GM06990 (cell line): ENCODE results near the gene MAGEA2.
"Not testable (repeated sequence)": the region's sequence is repeated elsewhere in the genome, so short reads cannot be mapped to it uniquely, and the experiment has no call there.

Source experiments
- DNase-seq: peaks from one replicate; pipeline ENCODE4 v3.0.0-alpha.2; 2011; ENCODE audit not compliant: insufficient read length; ENCODE audit errors: extremely low read depth
- H3K27me3 ChIP-seq: replicated peaks from 2 replicates; pipeline ENCODE4 v1.6.0; 2011; ENCODE audit warnings: low read length; ENCODE audit not compliant: control insufficient read depth, insufficient read depth
- H3K36me3 ChIP-seq: 2 replicates; pipeline ENCODE4 v1.5.1; 2011; ENCODE audit warnings: low read length; ENCODE audit not compliant: control insufficient read depth, insufficient read depth
- H3K4me3 ChIP-seq: replicated peaks from 2 replicates; pipeline ENCODE4 v1.5.1; 2011; ENCODE audit warnings: low read depth, mild to moderate bottlenecking, control low read depth, low read length
- CTCF ChIP-seq: IDR thresholded peaks from 2 replicates; pipeline ENCODE4 v1.5.1; 2011; ENCODE audit warnings: low read length, control low read depth, mild to moderate bottlenecking, inconsistent platforms; ENCODE audit not compliant: insufficient read depth, poor library complexity, severe bottlenecking

Gene MAGEA2

DNA sequence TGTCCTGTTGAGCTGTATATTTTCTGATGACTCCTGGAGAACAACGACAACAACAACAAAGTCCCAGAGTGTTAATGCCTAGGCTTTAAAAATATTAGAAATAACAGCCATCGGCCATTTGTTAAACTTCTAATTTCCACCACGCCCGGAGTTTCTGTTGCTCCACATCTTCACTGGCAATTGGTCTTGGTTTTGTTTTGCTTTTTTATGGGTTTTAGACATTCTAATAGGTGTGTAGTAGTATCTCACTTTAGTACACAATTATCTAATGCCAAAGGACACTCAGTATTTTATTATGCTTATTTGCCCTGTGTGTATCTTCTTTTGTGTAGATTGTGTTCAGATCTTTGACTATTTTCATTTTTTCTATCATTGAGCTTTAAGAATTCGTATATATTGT lies 15.1 kb downstream of the MAGEA2 start:
- no peak for DNase-seq
- Histone ChIP-seq H3K4me3 (no peak overlapping the region), H3K36me3 (no peaks in the 10 kb centered on the region), H3K27me3 (no peaks in the 10 kb centered on the region)
- TF ChIP-seq CTCF, result no peak

DNA sequence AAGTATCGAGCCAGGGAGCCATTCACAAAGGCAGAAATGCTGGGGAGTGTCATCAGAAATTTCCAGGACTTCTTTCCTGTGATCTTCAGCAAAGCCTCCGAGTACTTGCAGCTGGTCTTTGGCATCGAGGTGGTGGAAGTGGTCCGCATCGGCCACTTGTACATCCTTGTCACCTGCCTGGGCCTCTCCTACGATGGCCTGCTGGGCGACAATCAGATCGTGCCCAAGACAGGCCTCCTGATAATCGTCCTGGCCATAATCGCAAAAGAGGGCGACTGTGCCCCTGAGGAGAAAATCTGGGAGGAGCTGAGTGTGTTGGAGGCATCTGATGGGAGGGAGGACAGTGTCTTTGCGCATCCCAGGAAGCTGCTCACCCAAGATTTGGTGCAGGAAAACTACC lies 17.1 kb downstream of the MAGEA2 start:
- not testable (repeated sequence) for H3K27me3 ChIP-seq, H3K36me3 ChIP-seq, H3K4me3 ChIP-seq, DNase-seq

- no peaks in the 10 kb centered on the region for H3K36me3 ChIP-seq
- H3K27me3 ChIP-seq, result no peaks in the 10 kb centered on the region
- DNase-seq, result no peak
- H3K4me3 ChIP-seq, result no peak overlapping the region
- TF ChIP-seq CTCF, result no peak
Measured at GRCh38 chrX:152735860-152736511, 17.7 kb downstream of the MAGEA2 start.

DNA sequence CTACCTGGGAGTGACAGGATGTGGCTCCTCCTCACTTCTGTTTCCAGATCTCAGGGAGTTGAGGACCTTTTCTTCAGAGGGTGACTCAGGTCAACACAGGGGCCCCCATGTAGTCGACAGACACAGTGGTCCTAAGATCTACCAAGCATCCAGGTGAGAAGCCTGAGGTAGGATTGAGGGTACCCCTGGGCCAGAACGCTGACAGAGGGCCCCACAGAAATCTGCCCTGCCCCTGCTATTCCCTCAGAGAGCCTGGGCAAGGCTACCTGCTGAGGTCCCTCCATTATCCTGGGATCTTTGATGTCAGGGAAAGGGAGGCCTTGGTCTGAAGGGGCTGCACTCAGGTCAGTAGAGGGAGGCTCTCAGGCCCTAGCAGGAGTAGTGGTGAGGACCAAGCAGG lies 18.5 kb downstream of the MAGEA2 start:
- no peak overlapping the region for H3K4me3 ChIP-seq
- no peaks in the 10 kb centered on the region for H3K27me3 ChIP-seq
- no peak for DNase-seq
- TF ChIP-seq CTCF, result no peak
- H3K36me3 ChIP-seq, result no peaks in the 10 kb centered on the region

GRCh38 chrX:152734143-152734858 lies 19.3 kb downstream of the MAGEA2 start:
- not testable (repeated sequence) for H3K4me3 ChIP-seq, DNase-seq, H3K36me3 ChIP-seq, H3K27me3 ChIP-seq

DNA sequence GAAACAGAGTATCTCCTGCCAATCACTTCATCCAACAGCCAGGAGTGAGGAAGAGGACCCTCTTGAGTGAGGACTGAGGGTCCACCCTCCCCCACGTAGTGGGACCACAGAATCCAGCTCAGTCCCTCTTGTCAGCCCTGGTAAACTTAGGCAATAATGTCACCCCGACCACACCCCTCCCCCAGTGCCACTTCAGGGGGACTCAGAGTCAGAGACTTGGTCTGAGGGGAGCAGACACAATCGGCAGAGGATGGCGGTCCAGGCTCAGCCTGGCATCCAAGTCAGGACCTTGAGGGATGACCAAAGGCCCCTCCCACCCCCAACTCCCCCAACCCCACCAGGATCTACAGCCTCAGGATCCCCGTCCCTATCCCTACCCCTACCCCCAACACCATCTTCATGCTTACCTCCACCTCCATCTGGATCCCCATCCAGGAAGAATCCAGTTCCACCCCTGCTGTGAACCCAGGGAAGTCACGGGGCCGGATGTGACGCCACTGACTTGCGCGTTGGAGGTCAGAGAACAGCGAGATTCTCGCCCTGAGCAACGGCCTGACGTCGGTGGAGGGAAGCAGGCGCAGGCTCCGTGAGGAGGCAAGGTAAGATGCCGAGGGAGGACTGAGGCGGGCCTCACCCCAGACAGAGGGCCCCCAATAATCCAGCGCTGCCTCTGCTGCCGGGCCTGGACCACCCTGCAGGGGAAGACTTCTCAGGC lies 20.2 kb downstream of the MAGEA2 start, which contains the start of the genes CSAG1 and MAGEA12:
CSAG1 (minus strand) TSS at position 461 of the 715 bp plus-strand sequence. CDS start 1,261 bp downstream, outside the sequence.
MAGEA12 (plus strand) TSS at position 497 of the 715 bp plus-strand sequence. CDS start 2,405 bp downstream, outside the sequence.
- DNase-seq, result no peak
- TF ChIP-seq CTCF, result no peak
- Histone ChIP-seq H3K36me3 (no peaks in the 10 kb centered on the region), H3K27me3 (no peaks in the 10 kb centered on the region), H3K4me3 (no peak within 1 kb of the TSS)
